Fibroblast of skin of right quadriceps (primary cell): ENCODE measurements around the gene CNGA4.
A peak's percentile ranks its signal among the peaks of the same experiment; 100 is the strongest.
"Not testable (repeated sequence)": the region's sequence is repeated elsewhere in the genome, so short reads cannot be mapped to it uniquely, and the experiment has no call there.

ENCODE experiments used
- DNase-seq: peaks from one replicate; pipeline ENCODE4 v3.0.0-alpha.2; 2013

CNGA4 gene

GRCh38 chr11:6225896-6226295, 13.0 kb upstream of the CNGA4 start:
- DNase-seq: no peak

DNA sequence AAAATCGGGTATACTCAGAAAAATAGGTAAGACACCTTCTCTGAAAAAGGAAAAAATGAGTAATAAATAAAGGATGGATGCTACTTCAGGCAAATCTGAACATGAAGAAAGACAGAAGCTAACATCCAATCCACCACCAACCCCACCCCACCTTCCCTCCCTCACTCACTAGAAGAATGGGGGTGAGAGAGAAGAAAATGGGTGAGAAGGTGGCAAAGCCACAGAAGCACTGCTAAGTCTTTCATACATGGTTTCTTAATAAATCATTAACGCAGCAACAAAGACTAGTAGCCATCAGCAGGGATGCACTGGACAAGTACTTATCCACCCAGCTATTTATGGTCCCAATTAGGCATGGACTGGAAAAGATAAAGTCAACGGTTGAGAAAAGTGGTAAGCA, 10.4 kb upstream of the CNGA4 start:
- no peak for DNase-seq

DNA sequence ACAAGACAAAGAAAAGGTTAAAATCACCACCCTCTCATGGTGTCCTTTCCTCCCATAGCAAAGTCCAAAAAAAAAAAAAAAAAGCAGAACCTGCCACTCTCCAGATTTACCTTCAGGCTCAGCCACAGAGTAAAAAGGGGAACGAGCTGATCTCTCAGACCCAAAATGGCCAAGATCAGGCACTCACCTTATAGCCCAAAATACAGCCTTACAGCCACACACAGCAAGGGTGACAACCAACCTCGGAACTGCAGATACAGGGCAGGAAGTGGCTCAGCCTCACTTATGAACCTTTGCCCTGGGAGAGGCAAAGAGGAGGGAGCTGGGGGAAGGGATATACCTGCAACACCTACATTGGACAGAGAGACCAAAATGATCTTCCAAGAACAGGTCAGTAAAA, 9.0 kb upstream of the CNGA4 start:
- DNase-seq: no peak

DNA sequence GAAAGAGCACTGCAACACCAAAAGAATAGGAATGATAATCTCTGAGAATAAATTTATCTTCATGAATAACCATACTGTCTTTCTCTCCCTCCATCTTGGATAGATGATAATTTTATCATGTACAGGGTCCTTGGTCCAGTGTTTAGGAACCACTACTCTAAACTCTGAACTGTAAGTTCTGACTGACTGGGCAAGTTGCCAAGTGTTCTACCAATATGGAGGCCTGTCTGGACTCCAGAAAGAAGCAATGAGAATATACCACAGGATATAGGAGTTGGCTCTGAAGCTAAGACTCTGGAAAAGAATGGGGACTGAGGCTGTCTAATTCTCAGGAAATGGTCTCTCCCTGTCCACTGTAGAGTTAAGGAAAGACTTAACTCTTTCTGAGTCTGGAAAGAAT, 6.0 kb upstream of the CNGA4 start:
- no peak for DNase-seq

GRCh38 chr11:6233984-6234386, 4.9 kb upstream of the CNGA4 start:
- DNase-seq: no peak

- peak; percentile 100 for DNase-seq
Observed at GRCh38 chr11:6234387-6235107, 4.3 kb upstream of the CNGA4 start, which contains the start of gene FHIP1B. TSS of gene FHIP1B (minus strand) at chr11:6234636. CDS start at chr11:6224516, 10,120 bp downstream.

GRCh38 chr11:6237266-6237665, 1.6 kb upstream of the CNGA4 start:
- DNase-seq: no peak

DNA sequence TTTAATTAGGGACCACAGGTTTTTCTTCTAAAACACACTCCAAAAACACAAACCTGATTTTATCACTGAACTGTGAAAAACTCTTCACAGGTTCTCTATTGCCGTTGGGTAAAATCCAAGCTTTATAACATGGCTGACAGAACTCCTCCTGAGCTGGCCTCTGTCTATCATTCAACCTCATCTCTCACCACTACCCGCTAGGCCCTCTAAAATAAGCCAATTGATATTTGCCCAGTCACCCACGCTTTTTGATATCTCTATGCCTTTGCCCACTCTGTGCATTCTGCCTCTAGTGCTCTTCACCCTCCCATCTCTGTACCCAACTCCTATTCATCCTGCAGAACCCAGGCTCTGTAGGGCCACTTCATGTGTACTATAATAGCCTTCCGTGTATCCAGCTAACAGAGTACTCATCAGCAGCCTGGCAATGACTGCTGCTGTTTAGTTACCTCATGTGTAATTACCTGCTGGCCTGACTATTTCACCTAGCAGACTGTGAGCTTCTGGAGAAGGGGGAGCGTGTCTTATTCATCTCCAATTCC, 1.1 kb upstream of the CNGA4 start:
- DNase-seq: no peak

DNA sequence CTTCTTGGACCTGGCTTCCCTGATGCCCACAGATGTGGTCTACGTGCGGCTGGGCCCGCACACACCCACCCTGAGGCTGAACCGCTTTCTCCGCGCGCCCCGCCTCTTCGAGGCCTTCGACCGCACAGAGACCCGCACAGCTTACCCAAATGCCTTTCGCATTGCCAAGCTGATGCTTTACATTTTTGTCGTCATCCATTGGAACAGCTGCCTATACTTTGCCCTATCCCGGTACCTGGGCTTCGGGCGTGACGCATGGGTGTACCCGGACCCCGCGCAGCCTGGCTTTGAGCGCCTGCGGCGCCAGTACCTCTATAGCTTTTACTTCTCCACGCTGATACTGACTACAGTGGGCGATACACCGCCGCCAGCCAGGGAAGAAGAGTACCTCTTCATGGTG, 1.2 kb downstream of the CNGA4 start:
- no peak for DNase-seq

DNA sequence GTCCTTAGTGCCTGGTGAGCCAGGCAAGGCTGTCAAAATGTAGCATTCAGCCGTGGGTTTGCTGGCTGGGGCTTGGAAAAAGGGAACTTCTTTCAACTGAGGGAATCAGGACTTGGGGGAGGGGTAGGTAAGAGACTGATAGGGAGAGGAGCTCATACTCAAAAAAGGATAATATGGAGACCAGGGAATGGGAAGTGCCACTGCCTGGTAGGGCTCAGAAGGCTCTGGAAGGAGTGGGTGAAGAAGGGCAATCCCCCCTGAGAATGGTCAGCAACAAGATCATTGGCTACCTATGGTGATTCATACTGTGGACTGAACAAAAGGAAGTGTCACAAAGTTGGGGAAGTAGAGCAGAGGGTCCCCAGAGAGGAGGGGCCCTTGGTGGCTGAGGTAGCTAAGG, 1.9 kb downstream of the CNGA4 start:
- no peak for DNase-seq

DNA sequence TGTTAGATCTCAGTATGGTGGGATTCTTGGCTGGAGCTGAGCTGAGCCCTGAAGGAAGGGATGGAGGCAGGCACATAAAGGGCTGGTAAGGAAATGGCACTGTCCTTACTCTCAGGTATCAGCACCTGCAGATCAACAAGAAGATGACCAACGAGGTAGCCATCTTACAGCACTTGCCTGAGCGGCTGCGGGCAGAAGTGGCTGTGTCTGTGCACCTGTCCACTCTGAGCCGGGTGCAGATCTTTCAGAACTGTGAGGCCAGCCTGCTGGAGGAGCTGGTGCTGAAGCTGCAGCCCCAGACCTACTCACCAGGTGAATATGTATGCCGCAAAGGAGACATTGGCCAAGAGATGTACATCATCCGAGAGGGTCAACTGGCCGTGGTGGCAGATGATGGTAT, 2.4 kb downstream of the CNGA4 start:
- no peak for DNase-seq

- no peak for DNase-seq
Observed at GRCh38 chr11:6245536-6245935, 6.6 kb downstream of the CNGA4 start.

- DNase-seq: peak; percentile 18
Observed at GRCh38 chr11:6248248-6248647, 9.4 kb downstream of the CNGA4 start.

DNA sequence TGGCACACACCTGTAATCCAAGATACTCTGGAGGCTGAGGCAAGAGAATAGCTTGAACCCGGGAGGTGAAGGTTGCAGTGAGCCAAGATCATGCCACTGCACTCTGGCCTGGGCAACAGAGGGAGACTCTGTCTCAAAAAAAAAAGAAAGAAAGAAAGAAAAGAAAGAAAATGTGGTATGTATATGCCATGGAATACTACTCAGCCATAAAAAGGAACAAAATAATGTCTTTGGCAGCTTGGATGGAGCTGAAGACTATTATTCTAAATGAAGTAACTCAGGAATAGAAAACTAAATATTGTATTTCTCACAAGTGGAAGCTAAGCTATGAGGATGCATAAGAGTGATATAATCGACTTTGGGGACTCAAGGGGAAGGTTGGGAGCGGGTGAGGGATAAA, 10.0 kb downstream of the CNGA4 start:
- DNase-seq: not testable (repeated sequence)

DNA sequence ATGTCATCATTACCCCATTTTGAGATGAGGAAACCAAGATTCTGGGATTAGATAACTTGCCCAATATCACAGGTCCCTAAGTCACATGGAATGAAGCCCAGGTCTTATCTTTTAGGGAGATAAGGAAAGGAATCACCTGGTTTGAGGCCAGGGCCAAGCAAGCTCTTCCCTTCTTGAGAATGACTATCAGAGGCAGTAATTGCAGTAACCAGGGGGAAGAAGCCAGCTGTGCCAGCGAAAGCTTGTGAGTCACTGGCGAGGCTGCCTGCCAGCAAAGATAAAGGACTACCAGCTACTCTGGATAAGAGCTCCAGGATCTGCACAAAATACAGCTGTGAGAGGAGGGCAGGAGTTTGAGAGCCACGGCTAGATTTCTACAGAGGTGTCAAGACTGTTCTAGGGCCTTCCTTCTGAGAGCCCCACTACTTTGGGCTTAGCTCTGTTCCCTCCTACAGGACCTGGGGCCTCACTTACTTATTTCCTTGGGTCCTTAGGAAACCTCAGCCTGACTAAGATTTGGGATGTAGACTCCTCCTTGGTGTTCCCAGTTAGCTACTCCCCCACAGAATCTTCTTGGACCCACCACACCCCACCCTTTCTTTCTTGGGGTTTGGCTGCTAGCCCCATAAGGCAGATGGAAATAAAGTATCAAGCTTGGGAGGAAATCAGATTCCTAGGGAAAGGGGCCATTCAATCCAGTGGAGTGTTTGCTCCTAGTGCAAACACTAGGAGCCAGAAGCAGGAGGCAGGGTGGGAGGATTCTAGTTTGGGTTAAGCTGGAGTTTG, 11.1 kb downstream of the CNGA4 start:
- DNase-seq: peak; percentile 14

GRCh38 chr11:6251120-6251733, 12.3 kb downstream of the CNGA4 start:
- DNase-seq: peak; percentile 56

- DNase-seq: no peak
Observed at GRCh38 chr11:6251990-6252473, 13.1 kb downstream of the CNGA4 start.

DNA sequence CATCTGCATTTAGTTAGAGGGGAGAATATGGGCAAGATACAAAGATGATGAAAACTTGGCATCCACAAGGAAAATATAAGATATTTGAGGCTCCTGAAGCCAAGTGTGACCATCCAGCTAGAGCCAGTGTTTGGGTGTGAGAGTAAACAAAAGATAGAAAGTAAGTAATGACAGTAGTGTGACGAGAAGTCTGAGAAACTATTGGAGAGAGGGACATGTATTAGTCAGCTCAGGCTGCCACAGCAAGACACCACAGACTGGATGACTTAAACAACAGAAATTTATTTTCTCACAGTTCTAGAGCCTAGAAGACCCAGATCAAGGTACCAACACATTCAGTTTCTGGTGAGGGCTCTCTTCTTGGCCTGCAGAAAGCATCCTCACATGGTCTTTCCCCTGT, 14.3 kb downstream of the CNGA4 start:
- no peak for DNase-seq

GRCh38 chr11:6258141-6258540, 19.3 kb downstream of the CNGA4 start:
- no peak for DNase-seq

DNA sequence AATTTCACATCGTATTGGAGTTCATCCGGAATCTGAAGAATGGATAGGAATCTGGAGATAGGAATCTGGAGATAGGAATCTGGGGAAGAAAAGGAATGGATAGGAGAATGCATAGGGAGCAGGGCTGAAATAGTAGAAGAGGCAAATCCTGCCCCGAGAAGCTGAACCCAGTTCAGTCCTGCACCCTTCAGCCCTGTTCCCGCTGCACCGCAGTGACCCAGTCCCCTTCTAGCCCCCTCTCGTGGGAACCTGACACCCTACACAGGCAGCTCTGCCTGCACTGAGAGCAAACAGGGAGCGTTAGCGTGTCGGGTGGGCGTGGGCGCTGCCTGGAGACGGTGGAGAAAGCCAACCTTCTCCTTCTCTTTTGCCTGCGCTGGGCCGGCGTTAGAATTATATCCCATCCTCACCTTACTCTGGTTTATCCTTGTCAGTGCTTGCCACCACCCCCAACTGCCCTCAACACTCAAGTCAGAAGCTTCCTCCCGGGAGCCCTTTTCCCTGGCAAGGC, 19.7 kb downstream of the CNGA4 start:
- no peak for DNase-seq

DNA sequence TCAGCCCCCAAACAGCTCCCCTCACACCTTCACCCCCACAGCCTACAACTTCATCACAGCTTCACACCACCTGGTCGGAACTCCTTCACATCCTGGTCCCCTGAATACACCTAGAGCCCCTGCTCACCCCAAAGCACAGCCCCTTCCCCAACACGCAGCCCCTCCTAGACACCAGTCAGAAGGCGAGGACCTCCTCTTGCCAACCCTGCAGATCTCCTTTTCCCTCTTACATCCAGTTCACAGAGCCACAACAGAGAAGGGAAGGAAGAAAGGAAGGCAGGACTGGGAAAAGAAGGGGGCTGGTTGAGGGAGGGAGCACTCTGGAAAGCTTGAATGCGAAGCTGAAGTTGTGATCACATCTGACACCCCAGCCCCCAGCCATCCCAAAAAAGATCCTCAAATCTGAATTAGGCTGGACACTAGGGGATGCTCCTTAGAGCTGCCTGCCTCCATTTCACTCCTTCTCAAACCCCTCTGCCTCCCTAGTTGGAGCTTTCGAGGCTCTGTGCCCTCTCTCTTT, 21.4 kb downstream of the CNGA4 start:
- no peak for DNase-seq

DNA sequence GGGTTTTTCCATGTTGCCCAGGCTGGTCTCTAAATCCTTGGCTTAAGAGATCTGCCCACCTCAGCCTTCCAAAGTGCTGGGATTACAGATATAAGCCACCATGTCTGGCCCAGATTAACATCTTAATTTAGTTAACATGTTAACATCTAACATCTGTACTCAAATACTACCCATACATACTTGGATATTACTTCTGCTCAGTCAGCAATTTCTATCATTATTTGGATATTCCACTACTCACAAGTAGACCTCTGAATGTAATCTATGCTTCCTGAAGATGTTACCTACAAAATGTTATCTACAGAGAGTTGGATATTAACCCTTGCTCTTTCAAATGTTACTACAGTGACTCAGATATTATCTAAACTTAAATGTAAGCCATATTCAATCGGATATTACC, 24.8 kb downstream of the CNGA4 start:
- no peak for DNase-seq

GRCh38 chr11:6268820-6269219, 29.9 kb downstream of the CNGA4 start:
- no peak for DNase-seq
